K562 (cell line): ENCODE data around the gene CDCP1. TPM values are rescaled to one million over a fixed set of nuclear protein-coding genes. Genes with fewer than 3 reads are reported as not detected.

ENCODE experiments used
- ARNT ChIP-seq, 2 experiments: fragments of 450-650 bp; IDR thresholded peaks; 2 replicates each; pipeline ENCODE4 v1.6.1; 2016; ENCODE audit warnings: mild to moderate bottlenecking in 1 of 2
- HLTF ChIP-seq: fragments of 450-650 bp; IDR thresholded peaks from 2 replicates; pipeline ENCODE4 v1.6.1; 2016
- MYC ChIP-seq, 2 experiments: fragments of 250-450 bp in 1 of 2; sonication (Bioruptor Pico) in 1 of 2; IDR thresholded peaks; 2 replicates each; pipeline versions ENCODE4 v1.5.1 to v1.6.1; 2012 to 2021; ENCODE audit warnings: low read depth in 2 of 2, borderline replicate concordance in 1 of 2, improper control_type of control experiment in 1 of 2, low read length in 1 of 2, mild to moderate bottlenecking in 1 of 2, moderate library complexity in 1 of 2
- NR4A1 ChIP-seq, 2 experiments: fragments of 250-450 bp in 1 of 2; fragments of 450-650 bp in 1 of 2; sonication (Bioruptor Pico) in 1 of 2; IDR thresholded peaks; 2 replicates each; pipeline versions ENCODE4 v1.4.0 to v1.6.1; 2016 to 2020; ENCODE audit warnings: mild to moderate bottlenecking in 2 of 2, missing compliant biosample characterization in 1 of 2, missing genetic modification characterization in 1 of 2, moderate library complexity in 1 of 2
- RAD51 ChIP-seq: fragments of 450-650 bp; IDR thresholded peaks from 2 replicates; pipeline ENCODE4 v1.7.1; 2016; ENCODE audit warnings: low read depth, mild to moderate bottlenecking, borderline replicate concordance
- SMARCB1 ChIP-seq: IDR thresholded peaks from 2 replicates; pipeline ENCODE4 v1.6.1; 2011; ENCODE audit warnings: improper control_type of control experiment, low read depth; ENCODE audit not compliant: insufficient read length
- SMARCE1 ChIP-seq: fragments of 450-650 bp; IDR thresholded peaks from 2 replicates; pipeline ENCODE4 v1.7.1; 2016; ENCODE audit warnings: mild to moderate bottlenecking
- SOX6 ChIP-seq: fragments of 450-650 bp; IDR thresholded peaks from 2 replicates; pipeline ENCODE4 v1.6.1; 2014; ENCODE audit warnings: mild to moderate bottlenecking
- ZBTB17 ChIP-seq: fragments of 450-650 bp; formaldehyde crosslinking; IDR thresholded peaks from 2 replicates; pipeline ENCODE4 v1.4.0; 2020; ENCODE audit warnings: mild to moderate bottlenecking
- ZNF212 ChIP-seq: fragments of 450-650 bp; formaldehyde crosslinking; IDR thresholded peaks from 2 replicates; pipeline ENCODE4 v1.4.0; 2020; ENCODE audit warnings: mild to moderate bottlenecking
- polyA plus RNA-seq, 8 experiments: library from polyadenylated mRNA; depleted of rRNA in 4 of 8; stranded (reverse) in 5 of 8; unstranded in 3 of 8; fragments of >200 nt; fragmentation: Nextera tagmentation in 2 of 8; fragmentation: Illumina TruSeq in 1 of 8; extraction: Ambion mirVana in 2 of 8; extraction: Trizol in 1 of 8; gene quantifications; 2 replicates each; pipeline versions ENCODE4 v1.2.1 to v1.2.3, GENCODE V29; 2011 to 2014; ENCODE audit warnings: inconsistent platforms in 1 of 8, missing spikeins in 1 of 8
- total RNA-seq, 7 experiments: library from RNA; depleted of rRNA in 6 of 7; stranded (reverse); fragments of >200 nt in 6 of 7; fragmentation: Illumina TruSeq in 2 of 7; extraction: Trizol in 2 of 7; gene quantifications; 2 replicates each; pipeline versions ENCODE4 v1.2.1 to v1.2.3, GENCODE V29; 2011 to 2021; ENCODE audit warnings: low replicate concordance in 1 of 7
- TF ChIP-seq, protein P1 (sequence below): fragments of 250-450 bp; sonication (Bioruptor Pico); IDR thresholded peaks from 2 replicates; pipeline ENCODE4 v1.8.0; 2022; ENCODE audit warnings: moderate library complexity, mild to moderate bottlenecking, inconsistent platforms
- TF ChIP-seq, protein P2 (sequence below): fragments of 450-650 bp; conservative IDR thresholded peaks from 2 replicates; pipeline ENCODE4 v1.6.1; 2016; ENCODE audit warnings: missing genetic modification characterization, low read depth, mild to moderate bottlenecking, missing compliant biosample characterization, moderate library complexity
- TF ChIP-seq, protein P3 (sequence below): sonication (generic); formaldehyde crosslinking; IDR thresholded peaks from 2 replicates; pipeline ENCODE4 v1.9.0; 2022; ENCODE audit warnings: mild to moderate bottlenecking, missing genetic modification reagents
- TF ChIP-seq, protein P4 (sequence below): sonication (generic); formaldehyde crosslinking; IDR thresholded peaks from 2 replicates; pipeline ENCODE4 v1.8.1; 2023; ENCODE audit warnings: missing genetic modification reagents, mild to moderate bottlenecking, borderline replicate concordance
- TF ChIP-seq, protein P5 (sequence below): fragments of 200-800 bp; sonication (Bioruptor generic); IDR thresholded peaks from 2 replicates; pipeline ENCODE4 v1.6.1; 2017; ENCODE audit warnings: missing genetic modification characterization, missing compliant biosample characterization

Gene CDCP1
- total and polyA plus RNA-seq, 9 of the 15 experiments (the other 6 are each of a cell fraction or from before 2014, with no cell fraction given) = 3.9 to 16.4 (median 5.2) TPM

DNA sequence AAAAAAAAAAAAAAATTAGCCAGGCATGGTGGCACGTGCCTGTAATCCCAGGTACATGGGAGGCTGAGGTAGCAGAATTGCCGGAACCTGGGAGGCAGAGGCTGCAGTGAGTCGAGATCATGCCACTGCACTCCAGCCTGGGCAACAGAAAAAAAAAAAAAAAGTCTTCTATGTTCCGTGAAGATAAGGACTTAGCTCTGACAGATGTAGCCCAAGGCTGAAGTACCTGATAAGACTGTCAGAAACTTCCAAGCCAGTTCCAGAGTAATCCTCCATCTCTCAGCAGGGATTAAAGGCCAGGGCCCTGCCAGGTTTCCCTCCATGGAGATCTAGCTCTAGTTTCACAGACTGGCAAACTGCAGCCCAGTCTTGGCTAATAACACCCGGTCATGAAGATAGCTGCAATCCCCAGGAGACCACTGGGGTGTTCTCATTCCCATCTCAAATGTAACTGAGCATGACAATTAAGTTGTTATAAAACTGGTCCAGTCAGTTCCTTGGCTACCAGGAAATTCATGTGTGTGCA lies 8.5 kb downstream of the CDCP1 start (continued):
- TF ChIP-seq, protein P1, sequence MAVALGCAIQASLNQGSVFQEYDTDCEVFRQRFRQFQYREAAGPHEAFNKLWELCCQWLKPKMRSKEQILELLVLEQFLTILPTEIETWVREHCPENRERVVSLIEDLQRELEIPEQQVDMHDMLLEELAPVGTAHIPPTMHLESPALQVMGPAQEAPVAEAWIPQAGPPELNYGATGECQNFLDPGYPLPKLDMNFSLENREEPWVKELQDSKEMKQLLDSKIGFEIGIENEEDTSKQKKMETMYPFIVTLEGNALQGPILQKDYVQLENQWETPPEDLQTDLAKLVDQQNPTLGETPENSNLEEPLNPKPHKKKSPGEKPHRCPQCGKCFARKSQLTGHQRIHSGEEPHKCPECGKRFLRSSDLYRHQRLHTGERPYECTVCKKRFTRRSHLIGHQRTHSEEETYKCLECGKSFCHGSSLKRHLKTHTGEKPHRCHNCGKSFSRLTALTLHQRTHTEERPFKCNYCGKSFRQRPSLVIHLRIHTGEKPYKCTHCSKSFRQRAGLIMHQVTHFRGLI = peak; percentile 69; the same call in 1 of the 2 replicates
- TF ChIP-seq RAD51 (peak; percentile 22; the same call in 1 of the 2 replicates), ZBTB17 (peak; percentile 26; the same call in 1 of the 2 replicates), ZNF212 (CRISPR knock-in tag) (no peak), SMARCE1 (peak; percentile 98), ARNT (IDR thresholded peaks at IDR 0.05) (peak; percentile 90), MYC (IDR thresholded peaks at IDR 0.05; ENCODE audit: low read depth, low read length) (0 out of 2 replicates have a peak, but pooled peaks have one; percentile 31), MYC (CRISPR knock-in tag; IDR thresholded peaks at IDR 0.05; ENCODE audit: borderline replicate concordance, low read depth) (no peak; the same call in 1 of the 2 replicates), HLTF (peak; percentile 96), NR4A1 (CRISPR knock-in tag; IDR thresholded peaks at IDR 0.05) (no peak), NR4A1 (tag; IDR thresholded peaks at IDR 0.05) (peak; percentile 73; the same call in 1 of the 2 replicates), SMARCB1 (no peak), SOX6 (peak; percentile 91)
- TF ChIP-seq, protein P2, sequence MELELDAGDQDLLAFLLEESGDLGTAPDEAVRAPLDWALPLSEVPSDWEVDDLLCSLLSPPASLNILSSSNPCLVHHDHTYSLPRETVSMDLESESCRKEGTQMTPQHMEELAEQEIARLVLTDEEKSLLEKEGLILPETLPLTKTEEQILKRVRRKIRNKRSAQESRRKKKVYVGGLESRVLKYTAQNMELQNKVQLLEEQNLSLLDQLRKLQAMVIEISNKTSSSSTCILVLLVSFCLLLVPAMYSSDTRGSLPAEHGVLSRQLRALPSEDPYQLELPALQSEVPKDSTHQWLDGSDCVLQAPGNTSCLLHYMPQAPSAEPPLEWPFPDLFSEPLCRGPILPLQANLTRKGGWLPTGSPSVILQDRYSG (tag) = peak; percentile 85
- TF ChIP-seq, protein P3, sequence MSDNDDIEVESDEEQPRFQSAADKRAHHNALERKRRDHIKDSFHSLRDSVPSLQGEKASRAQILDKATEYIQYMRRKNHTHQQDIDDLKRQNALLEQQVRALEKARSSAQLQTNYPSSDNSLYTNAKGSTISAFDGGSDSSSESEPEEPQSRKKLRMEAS = 0 out of 2 replicates have a peak, but pooled peaks have one; percentile 35
- TF ChIP-seq, protein P4, sequence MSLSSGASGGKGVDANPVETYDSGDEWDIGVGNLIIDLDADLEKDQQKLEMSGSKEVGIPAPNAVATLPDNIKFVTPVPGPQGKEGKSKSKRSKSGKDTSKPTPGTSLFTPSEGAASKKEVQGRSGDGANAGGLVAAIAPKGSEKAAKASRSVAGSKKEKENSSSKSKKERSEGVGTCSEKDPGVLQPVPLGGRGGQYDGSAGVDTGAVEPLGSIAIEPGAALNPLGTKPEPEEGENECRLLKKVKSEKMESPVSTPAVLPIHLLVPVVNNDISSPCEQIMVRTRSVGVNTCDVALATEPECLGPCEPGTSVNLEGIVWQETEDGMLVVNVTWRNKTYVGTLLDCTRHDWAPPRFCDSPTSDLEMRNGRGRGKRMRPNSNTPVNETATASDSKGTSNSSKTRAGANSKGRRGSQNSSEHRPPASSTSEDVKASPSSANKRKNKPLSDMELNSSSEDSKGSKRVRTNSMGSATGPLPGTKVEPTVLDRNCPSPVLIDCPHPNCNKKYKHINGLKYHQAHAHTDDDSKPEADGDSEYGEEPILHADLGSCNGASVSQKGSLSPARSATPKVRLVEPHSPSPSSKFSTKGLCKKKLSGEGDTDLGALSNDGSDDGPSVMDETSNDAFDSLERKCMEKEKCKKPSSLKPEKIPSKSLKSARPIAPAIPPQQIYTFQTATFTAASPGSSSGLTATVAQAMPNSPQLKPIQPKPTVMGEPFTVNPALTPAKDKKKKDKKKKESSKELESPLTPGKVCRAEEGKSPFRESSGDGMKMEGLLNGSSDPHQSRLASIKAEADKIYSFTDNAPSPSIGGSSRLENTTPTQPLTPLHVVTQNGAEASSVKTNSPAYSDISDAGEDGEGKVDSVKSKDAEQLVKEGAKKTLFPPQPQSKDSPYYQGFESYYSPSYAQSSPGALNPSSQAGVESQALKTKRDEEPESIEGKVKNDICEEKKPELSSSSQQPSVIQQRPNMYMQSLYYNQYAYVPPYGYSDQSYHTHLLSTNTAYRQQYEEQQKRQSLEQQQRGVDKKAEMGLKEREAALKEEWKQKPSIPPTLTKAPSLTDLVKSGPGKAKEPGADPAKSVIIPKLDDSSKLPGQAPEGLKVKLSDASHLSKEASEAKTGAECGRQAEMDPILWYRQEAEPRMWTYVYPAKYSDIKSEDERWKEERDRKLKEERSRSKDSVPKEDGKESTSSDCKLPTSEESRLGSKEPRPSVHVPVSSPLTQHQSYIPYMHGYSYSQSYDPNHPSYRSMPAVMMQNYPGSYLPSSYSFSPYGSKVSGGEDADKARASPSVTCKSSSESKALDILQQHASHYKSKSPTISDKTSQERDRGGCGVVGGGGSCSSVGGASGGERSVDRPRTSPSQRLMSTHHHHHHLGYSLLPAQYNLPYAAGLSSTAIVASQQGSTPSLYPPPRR (CRISPR knock-in tag) = peak; percentile 64
- TF ChIP-seq, protein P5, sequence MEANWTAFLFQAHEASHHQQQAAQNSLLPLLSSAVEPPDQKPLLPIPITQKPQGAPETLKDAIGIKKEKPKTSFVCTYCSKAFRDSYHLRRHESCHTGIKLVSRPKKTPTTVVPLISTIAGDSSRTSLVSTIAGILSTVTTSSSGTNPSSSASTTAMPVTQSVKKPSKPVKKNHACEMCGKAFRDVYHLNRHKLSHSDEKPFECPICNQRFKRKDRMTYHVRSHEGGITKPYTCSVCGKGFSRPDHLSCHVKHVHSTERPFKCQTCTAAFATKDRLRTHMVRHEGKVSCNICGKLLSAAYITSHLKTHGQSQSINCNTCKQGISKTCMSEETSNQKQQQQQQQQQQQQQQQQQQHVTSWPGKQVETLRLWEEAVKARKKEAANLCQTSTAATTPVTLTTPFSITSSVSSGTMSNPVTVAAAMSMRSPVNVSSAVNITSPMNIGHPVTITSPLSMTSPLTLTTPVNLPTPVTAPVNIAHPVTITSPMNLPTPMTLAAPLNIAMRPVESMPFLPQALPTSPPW (CRISPR knock-in tag) = peak; percentile 62
